Ishikawa (cell line): ENCODE data around the gene RIIAD1.

Experiments used
- CEBPB ChIP-seq: IDR thresholded peaks from 2 replicates; pipeline ENCODE4 v1.6.1; 2012
- CREB1 ChIP-seq: IDR thresholded peaks from 2 replicates; pipeline ENCODE4 v1.6.1; 2012; ENCODE audit warnings: low read depth
- EGR1 ChIP-seq: IDR thresholded peaks from 2 replicates; pipeline ENCODE4 v1.6.1; 2012
- EP300 ChIP-seq: IDR thresholded peaks from 2 replicates; pipeline ENCODE4 v1.6.1; 2012; ENCODE audit warnings: borderline replicate concordance
- FOXM1 ChIP-seq: IDR thresholded peaks from 2 replicates; pipeline ENCODE4 v1.6.1; 2012; ENCODE audit warnings: low read depth, borderline replicate concordance
- NFIC ChIP-seq: IDR thresholded peaks from 2 replicates; pipeline ENCODE4 v1.6.1; 2012
- RAD21 ChIP-seq: IDR thresholded peaks from 2 replicates; pipeline ENCODE4 v1.6.1; 2012; ENCODE audit warnings: low read depth
- TAF1 ChIP-seq: IDR thresholded peaks from 2 replicates; pipeline ENCODE4 v1.6.1; 2012; ENCODE audit warnings: low read depth, mild to moderate bottlenecking
- YY1 ChIP-seq: IDR thresholded peaks from 2 replicates; pipeline ENCODE4 v1.6.1; 2012; ENCODE audit warnings: low read depth
- ZBTB7A ChIP-seq: IDR thresholded peaks from 2 replicates; pipeline ENCODE4 v1.6.1; 2012; ENCODE audit warnings: low read depth
- TF ChIP-seq, protein P1 (sequence below): IDR thresholded peaks from 2 replicates; pipeline ENCODE4 v1.6.1; 2012
- TF ChIP-seq, protein P2 (sequence below): IDR thresholded peaks from 2 replicates; pipeline ENCODE4 v1.6.1; 2012; ENCODE audit warnings: low read depth, mild to moderate bottlenecking

DNA sequence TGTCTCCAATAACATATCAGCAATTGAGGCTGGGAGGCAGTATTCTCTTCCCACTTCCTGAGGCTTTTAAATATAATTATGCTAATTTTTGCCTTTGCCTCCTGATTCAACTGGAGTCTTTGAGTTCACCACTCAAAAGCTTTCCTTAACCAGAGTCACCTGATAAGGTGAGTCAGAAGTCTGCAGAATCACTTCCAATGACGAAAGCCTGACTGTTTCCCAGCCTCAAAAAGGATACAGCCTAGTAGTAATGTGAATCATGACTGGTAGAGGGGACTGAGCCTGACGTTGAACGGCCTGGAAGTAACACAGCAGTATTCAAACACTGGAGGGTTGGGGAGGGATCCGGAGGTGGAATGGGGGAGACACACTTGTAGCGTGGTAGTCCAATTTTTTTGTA, 52.4 kb downstream of the RIIAD1 start:
- no peak for TF ChIP-seq EGR1
- TF ChIP-seq RAD21 = no peak
- TF ChIP-seq EP300 = no peak
- no peak for TF ChIP-seq FOXM1
- TF ChIP-seq CEBPB = no peak
- no peak for TF ChIP-seq NFIC
- no peak for TF ChIP-seq YY1
- TF ChIP-seq, protein P1, sequence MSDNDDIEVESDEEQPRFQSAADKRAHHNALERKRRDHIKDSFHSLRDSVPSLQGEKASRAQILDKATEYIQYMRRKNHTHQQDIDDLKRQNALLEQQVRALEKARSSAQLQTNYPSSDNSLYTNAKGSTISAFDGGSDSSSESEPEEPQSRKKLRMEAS = no peak
- TF ChIP-seq, protein P2, sequence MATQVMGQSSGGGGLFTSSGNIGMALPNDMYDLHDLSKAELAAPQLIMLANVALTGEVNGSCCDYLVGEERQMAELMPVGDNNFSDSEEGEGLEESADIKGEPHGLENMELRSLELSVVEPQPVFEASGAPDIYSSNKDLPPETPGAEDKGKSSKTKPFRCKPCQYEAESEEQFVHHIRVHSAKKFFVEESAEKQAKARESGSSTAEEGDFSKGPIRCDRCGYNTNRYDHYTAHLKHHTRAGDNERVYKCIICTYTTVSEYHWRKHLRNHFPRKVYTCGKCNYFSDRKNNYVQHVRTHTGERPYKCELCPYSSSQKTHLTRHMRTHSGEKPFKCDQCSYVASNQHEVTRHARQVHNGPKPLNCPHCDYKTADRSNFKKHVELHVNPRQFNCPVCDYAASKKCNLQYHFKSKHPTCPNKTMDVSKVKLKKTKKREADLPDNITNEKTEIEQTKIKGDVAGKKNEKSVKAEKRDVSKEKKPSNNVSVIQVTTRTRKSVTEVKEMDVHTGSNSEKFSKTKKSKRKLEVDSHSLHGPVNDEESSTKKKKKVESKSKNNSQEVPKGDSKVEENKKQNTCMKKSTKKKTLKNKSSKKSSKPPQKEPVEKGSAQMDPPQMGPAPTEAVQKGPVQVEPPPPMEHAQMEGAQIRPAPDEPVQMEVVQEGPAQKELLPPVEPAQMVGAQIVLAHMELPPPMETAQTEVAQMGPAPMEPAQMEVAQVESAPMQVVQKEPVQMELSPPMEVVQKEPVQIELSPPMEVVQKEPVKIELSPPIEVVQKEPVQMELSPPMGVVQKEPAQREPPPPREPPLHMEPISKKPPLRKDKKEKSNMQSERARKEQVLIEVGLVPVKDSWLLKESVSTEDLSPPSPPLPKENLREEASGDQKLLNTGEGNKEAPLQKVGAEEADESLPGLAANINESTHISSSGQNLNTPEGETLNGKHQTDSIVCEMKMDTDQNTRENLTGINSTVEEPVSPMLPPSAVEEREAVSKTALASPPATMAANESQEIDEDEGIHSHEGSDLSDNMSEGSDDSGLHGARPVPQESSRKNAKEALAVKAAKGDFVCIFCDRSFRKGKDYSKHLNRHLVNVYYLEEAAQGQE = no peak
- no peak for TF ChIP-seq TAF1
- TF ChIP-seq CREB1 = no peak
- TF ChIP-seq ZBTB7A = no peak
